DMS79 (cell line): Measurements from ENCODE around the gene ARMC6.
"Not testable (repeated sequence)": the region's sequence is repeated elsewhere in the genome, so short reads cannot be mapped to it uniquely, and the experiment has no call there.

Experiments used
- DNase-seq: peaks from one replicate; lab custom pipeline; 2025; lab: John Stamatoyannopoulos, UW

The ARMC6 gene

GRCh38 chr19:19022380-19022961 is 10.9 kb upstream of the ARMC6 start:
- DNase-seq, result no peak

- DNase-seq, result not testable (repeated sequence)
These were observed 10.0 kb upstream of the ARMC6 start for GRCh38 chr19:19023376-19023775.

DNA sequence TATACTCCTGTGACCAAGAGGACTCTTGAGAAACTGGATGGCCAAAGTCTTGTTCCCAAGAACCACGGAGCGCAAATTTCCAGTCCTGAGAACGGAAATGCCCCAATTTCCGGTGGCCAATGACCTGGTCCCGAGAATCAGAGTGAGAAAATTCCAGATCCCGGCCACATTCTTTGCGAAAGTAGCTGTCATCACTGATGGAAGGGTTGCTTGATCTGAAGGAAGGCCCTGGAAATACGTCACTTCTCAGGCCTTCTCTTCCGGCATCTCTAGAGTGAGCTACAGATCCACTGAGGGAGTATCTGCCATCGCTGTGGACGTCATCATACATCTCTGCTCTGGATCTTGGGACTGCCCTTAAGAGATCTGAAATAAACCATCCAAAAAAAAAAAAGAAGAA is 7.5 kb upstream of the ARMC6 start:
- no peak for DNase-seq

GRCh38 chr19:19026299-19026971 is 7.0 kb upstream of the ARMC6 start:
- no peak for DNase-seq

DNA sequence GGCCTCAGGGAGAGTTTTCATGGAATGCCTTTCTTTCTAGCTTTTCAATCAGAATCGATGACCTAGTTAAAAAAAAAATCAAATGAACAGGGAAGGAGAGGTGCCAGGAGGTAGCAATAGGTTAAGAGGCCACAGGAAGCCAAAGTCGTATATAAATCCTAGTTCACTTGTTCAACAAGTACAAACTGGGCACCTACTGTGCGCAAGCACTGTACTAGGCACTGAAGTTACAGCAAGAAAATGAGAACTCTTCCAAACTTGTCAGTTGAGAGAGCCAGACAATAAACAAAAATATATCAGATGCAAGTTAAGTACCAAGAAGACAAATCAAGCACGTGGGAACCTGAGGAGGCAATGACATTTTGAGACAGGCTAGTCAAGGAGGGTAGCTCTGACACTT is 6.2 kb upstream of the ARMC6 start:
- DNase-seq, result no peak

DNA sequence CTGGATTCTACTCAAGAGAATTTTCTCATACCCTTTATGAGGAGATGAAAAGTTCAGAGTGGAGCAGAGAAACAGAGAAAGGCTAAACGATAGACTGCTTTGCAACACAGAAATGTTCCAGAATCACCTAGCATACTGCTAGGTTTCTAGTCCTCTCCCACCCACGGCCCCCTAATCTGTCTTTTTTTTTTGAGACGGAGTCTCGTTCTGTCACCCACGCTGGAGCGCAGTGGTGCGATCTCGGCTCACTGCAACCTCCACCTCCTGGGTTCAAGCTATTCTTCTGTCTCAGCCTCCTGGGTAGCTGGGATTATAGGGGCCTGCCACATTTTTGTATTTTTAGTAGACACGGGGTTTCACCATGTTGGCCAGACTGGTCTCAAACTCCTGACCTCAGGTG is 4.9 kb upstream of the ARMC6 start:
- DNase-seq, result no peak

- no peak for DNase-seq
These were observed 1.5 kb upstream of the ARMC6 start for GRCh38 chr19:19031891-19032290.

DNA sequence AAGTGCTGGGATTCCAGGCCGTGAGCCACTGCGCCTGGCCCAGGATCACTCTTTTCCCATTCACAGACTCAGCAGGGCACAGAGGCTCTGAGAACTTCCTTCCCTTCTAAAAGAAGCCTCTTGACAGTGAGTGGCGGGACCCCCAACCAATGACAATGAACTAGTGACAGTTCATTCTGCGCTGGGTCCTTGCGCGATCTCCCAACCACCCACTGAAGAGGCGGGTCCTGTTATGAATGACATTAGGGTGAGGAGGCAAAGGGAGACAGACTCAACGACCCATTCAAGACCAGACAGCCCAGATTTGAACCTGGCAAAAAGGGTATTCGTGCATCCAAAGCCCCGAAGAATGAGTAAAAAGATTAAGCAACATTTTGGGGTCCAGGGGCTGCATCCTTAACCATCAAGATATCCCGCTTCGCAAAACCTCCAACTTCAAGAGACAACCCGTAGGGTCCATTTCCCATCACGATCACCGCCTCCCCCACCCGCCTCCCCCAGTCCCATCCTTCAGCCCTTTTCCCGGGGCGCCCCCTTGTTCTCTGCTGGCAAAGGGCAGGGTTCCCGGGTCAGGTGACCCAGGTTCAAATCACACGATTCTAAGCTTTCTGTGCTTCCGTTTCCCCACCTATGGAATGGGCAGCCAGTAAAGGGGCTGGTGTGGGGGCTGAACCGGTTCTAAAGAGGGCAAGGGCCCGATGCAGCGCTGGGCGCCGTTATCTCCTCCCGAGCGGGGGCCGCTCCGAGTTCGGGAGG is 805 bp upstream of the ARMC6 start:
- peak; percentile 93 for DNase-seq

- DNase-seq, result no peak
These were observed 302 bp upstream of the ARMC6 start for GRCh38 chr19:19033176-19033425.

GRCh38 chr19:19034204-19034624 is 811 bp downstream of the ARMC6 start:
- DNase-seq, result peak; percentile 67

DNA sequence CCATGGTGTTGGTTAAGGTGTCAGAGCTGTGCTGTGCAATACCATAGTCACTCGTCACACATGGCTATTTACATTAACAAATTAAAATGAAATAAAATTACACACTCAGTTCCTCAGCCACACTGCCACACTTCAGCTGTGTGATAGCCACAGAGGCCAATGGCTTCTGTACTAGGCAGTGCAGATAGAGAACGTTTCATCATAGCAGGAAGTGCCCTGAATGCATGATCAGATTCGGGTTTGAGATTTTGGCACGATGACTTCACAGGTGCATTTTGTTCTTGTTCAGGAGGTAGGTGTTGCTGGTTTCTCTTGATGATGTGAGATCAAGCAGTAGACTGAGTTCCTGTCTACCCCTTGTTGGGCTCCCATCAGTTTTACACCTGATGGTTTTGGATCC is 6.5 kb downstream of the ARMC6 start:
- DNase-seq, result no peak

DNA sequence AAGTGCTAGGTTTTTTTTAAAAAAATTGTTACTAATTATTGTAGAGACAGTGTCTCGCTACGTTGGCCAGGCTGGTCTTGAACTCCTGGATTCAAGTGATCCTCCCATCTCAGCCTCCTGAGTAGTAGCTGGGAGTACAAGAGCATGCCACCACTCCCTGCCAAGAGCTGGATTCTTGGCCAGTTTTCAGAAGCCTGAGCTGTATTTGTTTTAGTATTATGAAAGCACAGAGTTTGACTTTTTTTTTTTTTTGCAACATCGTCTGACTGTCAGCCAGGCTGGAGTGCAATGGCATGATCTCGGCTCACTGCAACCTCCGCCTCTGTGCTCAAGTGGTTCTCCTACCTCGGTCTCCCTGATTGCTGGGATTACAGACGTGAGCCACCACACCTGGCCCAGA is 7.0 kb downstream of the ARMC6 start:
- no peak for DNase-seq

- DNase-seq, result no peak
These were observed 9.4 kb downstream of the ARMC6 start for GRCh38 chr19:19042732-19043280.

- DNase-seq, result no peak
These were observed 10.1 kb downstream of the ARMC6 start for GRCh38 chr19:19043481-19043880.

DNA sequence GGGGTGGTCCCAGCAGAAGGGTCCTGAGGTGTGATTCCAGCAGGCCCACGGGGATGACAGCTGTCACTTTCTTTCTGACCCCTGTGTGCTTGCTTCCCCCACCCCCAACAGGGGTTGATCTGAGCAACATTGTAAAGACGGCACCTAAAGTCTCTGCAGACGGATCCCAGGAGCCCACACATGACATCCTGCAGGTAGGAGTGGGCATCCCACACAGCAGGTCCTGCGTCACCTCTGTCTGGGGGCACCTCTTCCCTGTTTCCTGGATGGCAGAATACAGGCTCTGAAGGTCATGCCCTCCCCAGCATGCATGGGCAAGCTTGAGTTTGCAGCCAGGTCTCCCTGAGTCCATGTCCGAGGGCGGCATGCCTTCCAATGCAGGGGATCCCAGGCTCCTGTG is 10.5 kb downstream of the ARMC6 start:
- DNase-seq, result no peak

DNA sequence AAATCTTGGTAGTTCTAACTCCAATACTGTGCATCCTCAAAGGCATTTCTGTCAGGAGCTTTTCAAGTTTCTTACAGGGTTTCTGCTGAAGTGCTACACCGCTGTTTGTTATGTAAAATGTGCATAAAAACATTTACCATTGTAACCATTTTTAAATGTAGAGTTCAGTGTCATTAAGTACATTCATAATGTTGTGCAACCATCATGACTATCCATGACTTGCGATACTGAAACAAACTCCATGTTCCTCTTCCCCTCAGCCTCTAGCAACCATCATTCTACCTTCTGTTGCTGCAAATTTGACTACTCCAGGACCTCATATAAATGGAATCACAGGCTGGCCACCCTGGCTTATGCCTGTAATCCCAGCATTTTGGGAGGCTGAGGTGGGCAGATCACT is 16.0 kb downstream of the ARMC6 start:
- DNase-seq, result no peak

DNA sequence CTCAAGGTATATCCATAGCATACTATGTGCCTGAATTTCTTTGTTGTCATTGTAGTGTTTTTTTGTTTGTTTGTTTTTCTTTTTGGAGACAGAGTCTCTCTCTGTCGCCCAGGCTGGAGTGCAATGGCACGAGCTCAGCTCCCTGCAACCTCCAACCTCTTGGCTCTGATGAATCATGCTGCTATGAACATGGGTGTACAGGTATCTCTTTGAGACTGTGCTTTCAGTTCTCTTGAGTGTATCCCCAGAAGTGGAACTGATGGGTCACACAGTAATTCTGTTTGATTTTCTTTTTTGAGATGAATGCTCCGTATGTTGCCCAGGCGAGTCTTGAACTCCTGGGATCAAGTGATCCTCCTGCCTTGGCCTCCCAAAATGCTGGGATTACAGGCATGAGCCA is 16.7 kb downstream of the ARMC6 start:
- DNase-seq, result no peak

- no peak for DNase-seq
These were observed 17.3 kb downstream of the ARMC6 start for GRCh38 chr19:19050731-19051130.

- DNase-seq, result no peak
These were observed 18.2 kb downstream of the ARMC6 start for GRCh38 chr19:19051478-19052213.

DNA sequence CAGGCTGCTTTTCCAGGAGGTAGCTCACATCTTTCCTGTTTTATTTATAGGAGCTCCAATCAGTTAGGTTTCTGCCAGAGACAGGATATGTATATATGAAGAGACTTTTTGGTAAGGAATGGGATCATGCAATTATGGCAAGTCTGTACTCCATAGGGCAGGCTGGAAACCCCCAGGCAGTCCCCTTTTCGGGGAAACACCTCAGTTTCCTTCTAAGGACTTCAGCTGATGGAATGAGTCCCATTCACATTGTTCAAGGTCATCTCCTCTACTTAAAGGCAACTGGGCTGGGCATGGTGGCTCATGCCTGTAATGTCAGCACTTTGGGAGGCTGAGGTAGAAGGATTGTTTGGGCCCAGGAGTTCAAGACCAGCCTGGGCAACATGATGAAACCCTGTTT is 19.5 kb downstream of the ARMC6 start:
- no peak for DNase-seq

DNA sequence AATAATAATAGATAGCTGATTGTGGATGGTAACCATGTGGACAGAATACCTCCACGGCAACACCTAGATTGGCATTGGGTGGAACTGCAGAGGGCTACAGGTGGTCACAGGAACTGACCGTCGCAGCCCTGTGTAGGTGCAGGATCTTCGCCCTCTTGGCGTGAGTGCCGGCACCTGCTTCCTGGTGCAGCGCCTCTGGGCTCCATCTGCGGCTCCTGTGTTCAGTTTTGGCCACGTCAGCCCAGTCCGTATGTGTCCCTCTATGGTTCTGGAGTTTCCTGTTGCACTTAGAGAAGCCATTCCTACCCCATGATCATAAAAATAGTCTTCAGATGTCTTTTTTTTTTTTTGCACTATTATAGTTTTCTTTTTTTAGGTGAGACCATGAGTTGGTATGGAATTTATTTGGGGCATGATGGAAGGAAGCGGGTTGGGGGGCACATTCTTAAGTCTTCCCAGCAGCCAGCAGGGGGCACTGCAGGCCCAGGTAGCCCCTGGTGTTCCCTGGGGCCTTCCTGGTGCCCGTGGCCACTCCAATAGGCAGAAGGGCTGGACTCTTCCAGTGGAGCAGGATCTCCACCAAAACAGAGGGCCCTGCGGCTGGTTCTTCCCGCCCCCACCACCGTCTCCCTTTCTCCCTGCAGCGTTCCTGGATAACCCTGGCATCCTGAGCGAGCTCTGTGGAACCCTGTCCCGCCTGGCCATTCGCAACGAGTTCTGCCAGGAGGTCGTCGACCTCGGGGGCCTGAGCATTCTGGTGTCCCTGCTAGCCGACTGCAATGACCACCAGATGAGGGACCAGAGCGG is 20.3 kb downstream of the ARMC6 start:
- peak; percentile 26 for DNase-seq
